Measurements from ENCODE around the gene MSRB2. TPM values are rescaled to one million over a fixed set of nuclear protein-coding genes. Genes with fewer than 3 reads are reported as not detected.

Gene MSRB2
- total and polyA plus RNA-seq, 2 donors (not counting 1 experiment from before 2014, with no cell fraction given) = 19.0 to 33.0 TPM

DNA sequence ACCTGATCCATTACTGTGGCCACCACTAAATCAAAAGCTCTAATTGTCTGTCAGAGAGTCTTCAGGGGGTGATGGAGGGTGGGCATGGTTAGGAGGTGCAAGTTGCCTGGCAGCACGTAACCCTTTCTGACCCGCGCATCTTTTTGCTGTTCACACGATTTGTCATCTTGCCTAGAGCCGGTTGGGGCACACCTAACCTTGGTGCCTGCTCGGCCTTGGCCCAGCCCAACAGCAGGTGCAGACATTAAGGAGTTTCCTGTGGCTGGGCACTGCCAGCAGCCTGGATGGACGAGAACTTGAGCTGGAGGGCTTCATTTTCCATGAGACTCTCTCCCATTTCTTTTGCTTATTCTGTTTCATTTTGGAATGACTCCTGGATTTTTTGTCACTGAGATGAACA is 55.7 kb downstream of the MSRB2 start:
- Histone ChIP-seq H3K36me3 (ENCODE audit: control insufficient read depth, insufficient read depth, low read length) (no peaks in the 10 kb centered on the region), H3K79me2 (ENCODE audit: control insufficient read depth, insufficient read depth, low read length) (no peaks in the 10 kb centered on the region), H3K27ac (ENCODE audit: insufficient read depth, low read length) (no peak overlapping the region), H3K27me3 (ENCODE audit: control insufficient read depth, insufficient read depth, low read length) (no peaks in the 10 kb centered on the region), H3K9ac (ENCODE audit: insufficient read depth, low read length) (no peak overlapping the region), H3K9me3 (ENCODE audit: control insufficient read depth, insufficient read depth, low read depth, low read length) (no peaks in the 10 kb centered on the region), H2AFZ (ENCODE audit: low read length) (no peak overlapping the region), H3K4me3 (replicated peaks in 1 of 4; ENCODE audit: control extremely low read depth in 1 of 4, insufficient read depth in 1 of 4, low read depth in 3 of 4, low read length in 4 of 4) (no peak overlapping the region), H4K20me1 (ENCODE audit: control insufficient read depth, extremely low read depth, insufficient read depth, low read length) (no peaks in the 10 kb centered on the region), H3K4me1 (ENCODE audit: control insufficient read depth, extremely low read depth, insufficient read depth, low read length) (no peaks in the 10 kb centered on the region), H3K4me2 (ENCODE audit: extremely low read depth, insufficient read depth, low read length) (no peak overlapping the region)
- no peak for TF ChIP-seq EZH2 (IDR thresholded peaks at IDR 0.05; ENCODE audit: low read length, missing control alignments)
- TF ChIP-seq, protein P1, sequence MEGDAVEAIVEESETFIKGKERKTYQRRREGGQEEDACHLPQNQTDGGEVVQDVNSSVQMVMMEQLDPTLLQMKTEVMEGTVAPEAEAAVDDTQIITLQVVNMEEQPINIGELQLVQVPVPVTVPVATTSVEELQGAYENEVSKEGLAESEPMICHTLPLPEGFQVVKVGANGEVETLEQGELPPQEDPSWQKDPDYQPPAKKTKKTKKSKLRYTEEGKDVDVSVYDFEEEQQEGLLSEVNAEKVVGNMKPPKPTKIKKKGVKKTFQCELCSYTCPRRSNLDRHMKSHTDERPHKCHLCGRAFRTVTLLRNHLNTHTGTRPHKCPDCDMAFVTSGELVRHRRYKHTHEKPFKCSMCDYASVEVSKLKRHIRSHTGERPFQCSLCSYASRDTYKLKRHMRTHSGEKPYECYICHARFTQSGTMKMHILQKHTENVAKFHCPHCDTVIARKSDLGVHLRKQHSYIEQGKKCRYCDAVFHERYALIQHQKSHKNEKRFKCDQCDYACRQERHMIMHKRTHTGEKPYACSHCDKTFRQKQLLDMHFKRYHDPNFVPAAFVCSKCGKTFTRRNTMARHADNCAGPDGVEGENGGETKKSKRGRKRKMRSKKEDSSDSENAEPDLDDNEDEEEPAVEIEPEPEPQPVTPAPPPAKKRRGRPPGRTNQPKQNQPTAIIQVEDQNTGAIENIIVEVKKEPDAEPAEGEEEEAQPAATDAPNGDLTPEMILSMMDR (conservative IDR thresholded peaks at IDR 0.05 in 1 of 2, IDR thresholded peaks at IDR 0.05 in 1 of 2; ENCODE audit: low read depth in 1 of 2, low read length in 2 of 2) = no peak
- DNase-seq (ENCODE audit: low read depth in 2 of 2) = no peak

DNA sequence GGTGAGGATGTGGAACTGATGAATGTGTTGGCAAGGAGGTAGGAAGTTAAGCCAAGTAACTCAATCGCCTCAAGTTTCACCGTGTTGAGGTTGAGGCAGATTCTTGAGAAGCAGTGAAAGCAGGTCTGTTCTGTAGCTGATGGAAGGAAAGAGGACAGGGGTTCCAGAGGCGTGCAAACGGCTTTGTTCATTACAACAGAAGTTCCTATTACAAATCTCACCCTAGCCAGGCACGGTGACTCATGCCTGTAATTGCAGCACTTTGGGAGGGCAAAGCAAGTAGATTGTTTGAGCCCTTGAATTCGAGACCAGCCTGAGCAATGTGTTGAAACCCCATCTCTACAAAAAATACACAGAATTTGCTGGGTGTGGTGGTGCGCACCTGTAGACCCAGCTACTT is 59.8 kb downstream of the MSRB2 start:
- Histone ChIP-seq H3K4me3 (replicated peaks in 1 of 4; ENCODE audit: control extremely low read depth in 1 of 4, insufficient read depth in 1 of 4, low read depth in 3 of 4, low read length in 4 of 4) (no peak overlapping the region), H2AFZ (ENCODE audit: low read length) (no peak overlapping the region), H3K27ac (ENCODE audit: insufficient read depth, low read length) (no peak overlapping the region), H3K79me2 (ENCODE audit: control insufficient read depth, insufficient read depth, low read length) (no peaks in the 10 kb centered on the region), H3K9me3 (ENCODE audit: control insufficient read depth, insufficient read depth, low read depth, low read length) (no peaks in the 10 kb centered on the region), H3K36me3 (ENCODE audit: control insufficient read depth, insufficient read depth, low read length) (no peaks in the 10 kb centered on the region), H3K4me2 (ENCODE audit: extremely low read depth, insufficient read depth, low read length) (no peak overlapping the region), H3K4me1 (ENCODE audit: control insufficient read depth, extremely low read depth, insufficient read depth, low read length) (peaks cover 2% of the 10 kb centered on the region), H4K20me1 (ENCODE audit: control insufficient read depth, extremely low read depth, insufficient read depth, low read length) (no peaks in the 10 kb centered on the region), H3K27me3 (ENCODE audit: control insufficient read depth, insufficient read depth, low read length) (no peaks in the 10 kb centered on the region), H3K9ac (ENCODE audit: insufficient read depth, low read length) (no peak overlapping the region)
- TF ChIP-seq, protein P1 (conservative IDR thresholded peaks at IDR 0.05 in 1 of 2, IDR thresholded peaks at IDR 0.05 in 1 of 2; ENCODE audit: low read depth in 1 of 2, low read length in 2 of 2) = no peak
- no peak for TF ChIP-seq EZH2 (IDR thresholded peaks at IDR 0.05; ENCODE audit: low read length, missing control alignments)
- no peak for DNase-seq (ENCODE audit: low read depth in 2 of 2)

DNA sequence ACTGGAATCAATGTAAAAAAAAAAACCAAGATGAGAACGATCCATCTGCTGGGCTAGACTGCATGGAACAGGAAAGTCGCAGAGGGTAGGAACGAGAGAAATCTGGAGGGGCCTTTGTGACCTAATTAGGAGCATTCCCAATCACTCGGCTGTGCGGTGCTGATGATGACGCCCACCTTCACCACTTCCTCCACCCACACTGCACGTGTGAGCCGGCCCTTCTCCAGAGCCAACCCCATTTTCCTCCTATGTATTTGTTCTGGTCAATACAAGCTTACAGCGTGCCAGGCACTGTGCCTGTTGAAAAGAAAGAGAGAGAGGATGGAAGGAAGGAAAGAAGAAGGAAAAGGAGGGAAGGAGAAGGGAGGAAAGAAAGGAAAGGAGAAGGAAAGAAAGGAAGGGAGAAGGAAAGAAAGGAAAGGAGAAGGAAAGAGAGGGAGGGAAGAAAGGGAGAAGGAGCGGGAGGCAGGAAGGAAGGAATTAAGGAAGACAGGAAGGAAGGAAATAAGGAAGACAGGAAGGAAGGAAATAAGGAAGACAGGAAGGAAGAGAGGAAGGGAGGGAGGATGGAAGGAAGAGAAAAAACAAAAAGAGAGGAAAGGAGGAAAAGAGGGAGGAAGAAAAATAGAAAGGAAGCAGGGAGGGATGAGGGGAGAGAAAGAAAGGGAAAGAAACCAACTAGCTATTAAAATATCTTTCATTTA is 61.2 kb downstream of the MSRB2 start:
- Histone ChIP-seq H3K4me1 (ENCODE audit: control insufficient read depth, extremely low read depth, insufficient read depth, low read length) (peaks cover 2% of the 10 kb centered on the region), H3K79me2 (ENCODE audit: control insufficient read depth, insufficient read depth, low read length) (no peaks in the 10 kb centered on the region), H3K4me2 (ENCODE audit: extremely low read depth, insufficient read depth, low read length) (no peak overlapping the region), H3K27ac (ENCODE audit: insufficient read depth, low read length) (no peak overlapping the region), H3K9ac (ENCODE audit: insufficient read depth, low read length) (no peak overlapping the region), H3K4me3 (replicated peaks in 1 of 4; ENCODE audit: control extremely low read depth in 1 of 4, insufficient read depth in 1 of 4, low read depth in 3 of 4, low read length in 4 of 4) (no peak overlapping the region), H4K20me1 (ENCODE audit: control insufficient read depth, extremely low read depth, insufficient read depth, low read length) (no peaks in the 10 kb centered on the region), H3K36me3 (ENCODE audit: control insufficient read depth, insufficient read depth, low read length) (no peaks in the 10 kb centered on the region), H2AFZ (ENCODE audit: low read length) (no peak overlapping the region), H3K27me3 (ENCODE audit: control insufficient read depth, insufficient read depth, low read length) (no peaks in the 10 kb centered on the region), H3K9me3 (ENCODE audit: control insufficient read depth, insufficient read depth, low read depth, low read length) (no peaks in the 10 kb centered on the region)
- no peak for TF ChIP-seq EZH2 (IDR thresholded peaks at IDR 0.05; ENCODE audit: low read length, missing control alignments)
- TF ChIP-seq, protein P1 (conservative IDR thresholded peaks at IDR 0.05 in 1 of 2, IDR thresholded peaks at IDR 0.05 in 1 of 2; ENCODE audit: low read depth in 1 of 2, low read length in 2 of 2) = no peak
- no peak for DNase-seq (ENCODE audit: low read depth in 2 of 2)

Data from fibroblast of lung (primary cell).